HepG2 (cell line): ENCODE data around the gene ATP6V1G2. TPM values are rescaled to one million over a fixed set of nuclear protein-coding genes. Genes with fewer than 3 reads are reported as not detected.
A peak's percentile ranks its signal among the peaks of the same experiment; 100 is the strongest.

Source experiments
- CREM ChIP-seq, 2 experiments: sonication (generic) in 1 of 2; formaldehyde crosslinking in 1 of 2; IDR thresholded peaks; 2 replicates each; pipeline versions ENCODE4 v1.4.0 to v1.6.1; 2016 to 2020; ENCODE audit warnings: antibody characterized with exemption in 1 of 2, mild to moderate bottlenecking in 1 of 2, missing genetic modification reagents in 1 of 2
- FOXO1 ChIP-seq: sonication (generic); formaldehyde crosslinking; IDR thresholded peaks from 2 replicates; pipeline ENCODE4 v1.4.0; 2020; ENCODE audit warnings: missing genetic modification reagents
- HES4 ChIP-seq: sonication (generic); formaldehyde crosslinking; IDR thresholded peaks from 2 replicates; pipeline ENCODE4 v1.9.0; 2021; ENCODE audit warnings: mild to moderate bottlenecking, missing genetic modification reagents, borderline replicate concordance
- MLLT10 ChIP-seq: sonication (generic); formaldehyde crosslinking; IDR thresholded peaks from 2 replicates; pipeline ENCODE4 v1.4.0; 2020; ENCODE audit warnings: missing genetic modification reagents
- ZFP82 ChIP-seq: sonication (generic); formaldehyde crosslinking; IDR thresholded peaks from 2 replicates; pipeline ENCODE4 v1.5.1; 2020; ENCODE audit warnings: mild to moderate bottlenecking, missing genetic modification reagents, borderline replicate concordance
- ZNF207 ChIP-seq: fragments of 450-650 bp; IDR thresholded peaks from 2 replicates; pipeline ENCODE4 v1.6.1; 2016; ENCODE audit warnings: antibody characterized with exemption, borderline replicate concordance
- ZNF570 ChIP-seq: sonication (generic); formaldehyde crosslinking; IDR thresholded peaks from 2 replicates; pipeline ENCODE4 v1.4.0; 2020; ENCODE audit warnings: mild to moderate bottlenecking, missing genetic modification reagents, borderline replicate concordance
- ZNF879 ChIP-seq: sonication (generic); formaldehyde crosslinking; IDR thresholded peaks from 2 replicates; pipeline ENCODE4 v1.8.1; 2023; ENCODE audit warnings: missing genetic modification reagents
- polyA plus RNA-seq, 8 experiments: library from polyadenylated mRNA; depleted of rRNA in 3 of 8; stranded (reverse) in 7 of 8; unstranded in 1 of 8; fragments of >200 nt; fragmentation: Illumina TruSeq in 4 of 8; extraction: Trizol in 4 of 8; gene quantifications; 2 replicates each; pipeline versions ENCODE4 v1.2.1 to v1.2.3, GENCODE V29; 2011 to 2016; ENCODE audit warnings: low read depth in 4 of 8, missing spikeins in 1 of 8, mixed read lengths in 1 of 8; ENCODE audit not compliant: insufficient read depth in 1 of 8
- total RNA-seq, 5 experiments: library from RNA; depleted of rRNA; stranded (reverse); fragments of >200 nt; fragmentation: Illumina TruSeq; extraction: Trizol; gene quantifications; 2 replicates each; pipeline ENCODE4 v1.2.3, GENCODE V29; 2016; ENCODE audit warnings: low read depth in 1 of 5
- TF ChIP-seq, protein P1 (sequence below): sonication (generic); formaldehyde crosslinking; IDR thresholded peaks from one replicate; pipeline ENCODE4 v1.5.1; 2020; ENCODE audit warnings: mild to moderate bottlenecking, missing genetic modification reagents; ENCODE audit errors: not compliant biosample characterization
- TF ChIP-seq, protein P2 (sequence below): sonication (generic); formaldehyde crosslinking; IDR thresholded peaks from 2 replicates; pipeline ENCODE4 v1.4.0; 2020; ENCODE audit warnings: mild to moderate bottlenecking, missing genetic modification reagents, borderline replicate concordance
- TF ChIP-seq, protein P3 (sequence below): sonication (generic); formaldehyde crosslinking; IDR thresholded peaks from 2 replicates; pipeline ENCODE4 v1.9.0; 2022; ENCODE audit warnings: low read depth, missing genetic modification reagents

Gene ATP6V1G2
- total and polyA plus RNA-seq, 2 of the 13 experiments (the other 11 are each of a cell fraction or from before 2014, with no cell fraction given) = 0.27 to 0.83 TPM

DNA sequence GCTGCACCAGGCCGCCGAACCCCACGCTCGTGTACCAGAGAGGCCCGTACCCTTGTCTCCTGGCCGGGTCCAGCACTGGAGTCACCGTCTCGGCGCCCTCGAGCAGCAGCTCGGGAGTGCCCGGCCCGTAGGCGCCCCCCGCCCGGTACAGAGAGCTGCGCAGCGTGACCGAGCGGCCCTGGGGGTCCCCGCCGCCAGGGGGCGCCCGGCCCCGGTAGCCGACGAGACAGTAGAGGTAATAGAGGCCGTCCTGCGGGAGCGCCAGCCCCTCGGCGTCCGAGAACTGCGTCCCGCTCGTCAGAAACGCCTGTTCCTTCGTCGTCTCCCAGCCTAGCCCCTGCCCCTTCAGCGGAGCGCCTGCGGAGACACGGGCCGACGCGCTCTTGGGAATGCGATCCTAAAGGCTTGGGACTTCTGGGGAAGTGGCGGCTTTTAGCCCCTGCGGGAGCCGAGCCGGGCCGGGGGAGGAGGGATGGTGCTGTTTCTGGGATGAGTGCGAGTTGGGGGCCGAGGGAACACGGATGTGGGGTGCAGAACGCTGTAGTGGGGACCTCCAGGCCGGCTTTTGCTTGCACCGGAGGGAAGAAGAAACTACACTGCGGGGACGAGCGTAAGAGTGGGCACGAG is 34.5 kb upstream of the ATP6V1G2 start (continued):
- no peak for TF ChIP-seq CREM (IDR thresholded peaks at IDR 0.05)
- TF ChIP-seq CREM (CRISPR knock-in tag; IDR thresholded peaks at IDR 0.05) = no peak
- TF ChIP-seq FOXO1 (CRISPR knock-in tag) = peak; percentile 56
- 0 out of 2 replicates have a peak, but pooled peaks have one; percentile 20 for TF ChIP-seq HES4 (CRISPR knock-in tag)
- TF ChIP-seq, protein P1, sequence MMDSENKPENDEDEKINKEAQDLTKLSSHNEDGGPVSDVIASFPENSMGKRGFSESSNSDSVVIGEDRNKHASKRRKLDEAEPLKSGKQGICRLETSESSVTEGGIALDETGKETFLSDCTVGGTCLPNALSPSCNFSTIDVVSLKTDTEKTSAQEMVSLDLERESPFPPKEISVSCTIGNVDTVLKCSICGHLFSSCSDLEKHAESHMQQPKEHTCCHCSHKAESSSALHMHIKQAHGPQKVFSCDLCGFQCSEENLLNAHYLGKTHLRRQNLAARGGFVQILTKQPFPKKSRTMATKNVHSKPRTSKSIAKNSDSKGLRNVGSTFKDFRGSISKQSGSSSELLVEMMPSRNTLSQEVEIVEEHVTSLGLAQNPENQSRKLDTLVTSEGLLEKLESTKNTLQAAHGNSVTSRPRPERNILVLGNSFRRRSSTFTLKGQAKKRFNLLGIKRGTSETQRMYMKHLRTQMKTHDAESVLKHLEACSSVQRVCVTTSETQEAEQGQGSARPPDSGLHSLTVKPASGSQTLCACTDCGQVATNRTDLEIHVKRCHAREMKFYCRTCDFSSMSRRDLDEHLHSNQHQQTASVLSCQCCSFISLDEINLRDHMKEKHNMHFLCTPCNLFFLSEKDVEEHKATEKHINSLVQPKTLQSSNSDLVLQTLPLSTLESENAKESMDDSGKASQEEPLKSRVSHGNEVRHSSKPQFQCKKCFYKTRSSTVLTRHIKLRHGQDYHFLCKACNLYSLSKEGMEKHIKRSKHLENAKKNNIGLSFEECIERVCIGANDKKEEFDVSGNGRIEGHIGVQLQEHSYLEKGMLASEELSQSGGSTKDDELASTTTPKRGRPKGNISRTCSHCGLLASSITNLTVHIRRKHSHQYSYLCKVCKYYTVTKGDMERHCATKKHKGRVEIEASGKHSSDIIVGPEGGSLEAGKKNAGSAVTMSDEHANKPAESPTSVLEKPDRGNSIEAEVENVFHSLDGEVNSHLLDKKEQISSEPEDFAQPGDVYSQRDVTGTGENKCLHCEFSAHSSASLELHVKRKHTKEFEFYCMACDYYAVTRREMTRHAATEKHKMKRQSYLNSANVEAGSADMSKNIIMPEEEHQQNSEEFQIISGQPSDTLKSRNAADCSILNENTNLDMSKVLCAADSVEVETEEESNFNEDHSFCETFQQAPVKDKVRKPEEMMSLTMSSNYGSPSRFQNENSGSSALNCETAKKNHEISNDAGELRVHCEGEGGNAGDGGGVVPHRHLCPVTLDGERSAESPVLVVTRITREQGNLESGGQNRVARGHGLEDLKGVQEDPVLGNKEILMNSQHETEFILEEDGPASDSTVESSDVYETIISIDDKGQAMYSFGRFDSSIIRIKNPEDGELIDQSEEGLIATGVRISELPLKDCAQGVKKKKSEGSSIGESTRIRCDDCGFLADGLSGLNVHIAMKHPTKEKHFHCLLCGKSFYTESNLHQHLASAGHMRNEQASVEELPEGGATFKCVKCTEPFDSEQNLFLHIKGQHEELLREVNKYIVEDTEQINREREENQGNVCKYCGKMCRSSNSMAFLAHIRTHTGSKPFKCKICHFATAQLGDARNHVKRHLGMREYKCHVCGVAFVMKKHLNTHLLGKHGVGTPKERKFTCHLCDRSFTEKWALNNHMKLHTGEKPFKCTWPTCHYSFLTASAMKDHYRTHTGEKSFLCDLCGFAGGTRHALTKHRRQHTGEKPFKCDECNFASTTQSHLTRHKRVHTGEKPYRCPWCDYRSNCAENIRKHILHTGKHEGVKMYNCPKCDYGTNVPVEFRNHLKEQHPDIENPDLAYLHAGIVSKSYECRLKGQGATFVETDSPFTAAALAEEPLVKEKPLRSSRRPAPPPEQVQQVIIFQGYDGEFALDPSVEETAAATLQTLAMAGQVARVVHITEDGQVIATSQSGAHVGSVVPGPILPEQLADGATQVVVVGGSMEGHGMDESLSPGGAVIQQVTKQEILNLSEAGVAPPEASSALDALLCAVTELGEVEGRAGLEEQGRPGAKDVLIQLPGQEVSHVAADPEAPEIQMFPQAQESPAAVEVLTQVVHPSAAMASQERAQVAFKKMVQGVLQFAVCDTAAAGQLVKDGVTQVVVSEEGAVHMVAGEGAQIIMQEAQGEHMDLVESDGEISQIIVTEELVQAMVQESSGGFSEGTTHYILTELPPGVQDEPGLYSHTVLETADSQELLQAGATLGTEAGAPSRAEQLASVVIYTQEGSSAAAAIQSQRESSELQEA (CRISPR knock-in tag) = no peak
- TF ChIP-seq, protein P2, sequence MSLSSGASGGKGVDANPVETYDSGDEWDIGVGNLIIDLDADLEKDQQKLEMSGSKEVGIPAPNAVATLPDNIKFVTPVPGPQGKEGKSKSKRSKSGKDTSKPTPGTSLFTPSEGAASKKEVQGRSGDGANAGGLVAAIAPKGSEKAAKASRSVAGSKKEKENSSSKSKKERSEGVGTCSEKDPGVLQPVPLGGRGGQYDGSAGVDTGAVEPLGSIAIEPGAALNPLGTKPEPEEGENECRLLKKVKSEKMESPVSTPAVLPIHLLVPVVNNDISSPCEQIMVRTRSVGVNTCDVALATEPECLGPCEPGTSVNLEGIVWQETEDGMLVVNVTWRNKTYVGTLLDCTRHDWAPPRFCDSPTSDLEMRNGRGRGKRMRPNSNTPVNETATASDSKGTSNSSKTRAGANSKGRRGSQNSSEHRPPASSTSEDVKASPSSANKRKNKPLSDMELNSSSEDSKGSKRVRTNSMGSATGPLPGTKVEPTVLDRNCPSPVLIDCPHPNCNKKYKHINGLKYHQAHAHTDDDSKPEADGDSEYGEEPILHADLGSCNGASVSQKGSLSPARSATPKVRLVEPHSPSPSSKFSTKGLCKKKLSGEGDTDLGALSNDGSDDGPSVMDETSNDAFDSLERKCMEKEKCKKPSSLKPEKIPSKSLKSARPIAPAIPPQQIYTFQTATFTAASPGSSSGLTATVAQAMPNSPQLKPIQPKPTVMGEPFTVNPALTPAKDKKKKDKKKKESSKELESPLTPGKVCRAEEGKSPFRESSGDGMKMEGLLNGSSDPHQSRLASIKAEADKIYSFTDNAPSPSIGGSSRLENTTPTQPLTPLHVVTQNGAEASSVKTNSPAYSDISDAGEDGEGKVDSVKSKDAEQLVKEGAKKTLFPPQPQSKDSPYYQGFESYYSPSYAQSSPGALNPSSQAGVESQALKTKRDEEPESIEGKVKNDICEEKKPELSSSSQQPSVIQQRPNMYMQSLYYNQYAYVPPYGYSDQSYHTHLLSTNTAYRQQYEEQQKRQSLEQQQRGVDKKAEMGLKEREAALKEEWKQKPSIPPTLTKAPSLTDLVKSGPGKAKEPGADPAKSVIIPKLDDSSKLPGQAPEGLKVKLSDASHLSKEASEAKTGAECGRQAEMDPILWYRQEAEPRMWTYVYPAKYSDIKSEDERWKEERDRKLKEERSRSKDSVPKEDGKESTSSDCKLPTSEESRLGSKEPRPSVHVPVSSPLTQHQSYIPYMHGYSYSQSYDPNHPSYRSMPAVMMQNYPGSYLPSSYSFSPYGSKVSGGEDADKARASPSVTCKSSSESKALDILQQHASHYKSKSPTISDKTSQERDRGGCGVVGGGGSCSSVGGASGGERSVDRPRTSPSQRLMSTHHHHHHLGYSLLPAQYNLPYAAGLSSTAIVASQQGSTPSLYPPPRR = peak; percentile 10; the same call in 1 of the 2 replicates
- TF ChIP-seq, protein P3, sequence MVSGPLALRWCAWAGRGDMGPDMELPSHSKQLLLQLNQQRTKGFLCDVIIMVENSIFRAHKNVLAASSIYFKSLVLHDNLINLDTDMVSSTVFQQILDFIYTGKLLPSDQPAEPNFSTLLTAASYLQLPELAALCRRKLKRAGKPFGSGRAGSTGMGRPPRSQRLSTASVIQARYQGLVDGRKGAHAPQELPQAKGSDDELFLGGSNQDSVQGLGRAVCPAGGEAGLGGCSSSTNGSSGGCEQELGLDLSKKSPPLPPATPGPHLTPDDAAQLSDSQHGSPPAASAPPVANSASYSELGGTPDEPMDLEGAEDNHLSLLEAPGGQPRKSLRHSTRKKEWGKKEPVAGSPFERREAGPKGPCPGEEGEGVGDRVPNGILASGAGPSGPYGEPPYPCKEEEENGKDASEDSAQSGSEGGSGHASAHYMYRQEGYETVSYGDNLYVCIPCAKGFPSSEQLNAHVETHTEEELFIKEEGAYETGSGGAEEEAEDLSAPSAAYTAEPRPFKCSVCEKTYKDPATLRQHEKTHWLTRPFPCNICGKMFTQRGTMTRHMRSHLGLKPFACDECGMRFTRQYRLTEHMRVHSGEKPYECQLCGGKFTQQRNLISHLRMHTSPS (CRISPR knock-in tag) = no peak; the same call in 1 of the 2 replicates
- TF ChIP-seq ZNF570 (CRISPR knock-in tag) = no peak
- no peak for TF ChIP-seq ZNF879 (CRISPR knock-in tag)
- no peak for TF ChIP-seq MLLT10 (CRISPR knock-in tag)
- no peak for TF ChIP-seq ZFP82 (CRISPR knock-in tag)
- TF ChIP-seq ZNF207 = no peak
